Measurements from ENCODE around the gene SYT17. TPM values are rescaled to one million over a fixed set of nuclear protein-coding genes. Genes with fewer than 3 reads are reported as not detected.
A peak's percentile ranks its signal among the peaks of the same experiment; 100 is the strongest.

Gene SYT17
- total RNA-seq, 2 donors from 2014 or later = 0.22 to 1.8 TPM

- TF ChIP-seq CTCF (IDR thresholded peaks at IDR 0.05) = no peak
- Histone ChIP-seq H3K4me3 (no peak overlapping the region), H3K9me3 (no peaks in the 10 kb centered on the region), H3K4me1 (peaks cover 0 to 19% of the 10 kb centered on the region in 2 donors), H3K27me3 (no peaks in the 10 kb centered on the region), H3K27ac (no peak overlapping the region), H3K36me3 (no peaks in the 10 kb centered on the region)
- no peak for DNase-seq (ENCODE audit: low spot score)
Measured at GRCh38 chr16:19164285-19164684, 3.8 kb upstream of the SYT17 start.

- Histone ChIP-seq H3K27me3 (no peaks in the 10 kb centered on the region), H3K4me3 (no peak overlapping the region), H3K36me3 (no peaks in the 10 kb centered on the region), H3K4me1 (peaks cover 0 to 19% of the 10 kb centered on the region in 2 donors), H3K9me3 (no peaks in the 10 kb centered on the region), H3K27ac (no peak overlapping the region)
- DNase-seq (ENCODE audit: low spot score) = no peak
- TF ChIP-seq CTCF (IDR thresholded peaks at IDR 0.05) = no peak
Measured at GRCh38 chr16:19165101-19165500, 2.9 kb upstream of the SYT17 start.

- Histone ChIP-seq H3K27me3 (no peaks in the 10 kb centered on the region), H3K4me1 (peaks cover 0 to 19% of the 10 kb centered on the region in 2 donors), H3K36me3 (no peaks in the 10 kb centered on the region), H3K4me3 (no peak overlapping the region), H3K27ac (no peak overlapping the region), H3K9me3 (no peaks in the 10 kb centered on the region)
- DNase-seq (ENCODE audit: low spot score) = no peak
- no peak for TF ChIP-seq CTCF (IDR thresholded peaks at IDR 0.05)
Measured at GRCh38 chr16:19166500-19166899, 1.5 kb upstream of the SYT17 start.

- Histone ChIP-seq H3K9me3 (no peaks in the 10 kb centered on the region), H3K36me3 (no peaks in the 10 kb centered on the region), H3K27me3 (no peaks in the 10 kb centered on the region), H3K4me1 (peaks cover 0 to 19% of the 10 kb centered on the region in 2 donors), H3K27ac (peak overlapping the region; percentile 33 to 44), H3K4me3 (peak overlapping the region; percentile 30 to 56)
- TF ChIP-seq CTCF (IDR thresholded peaks at IDR 0.05) = no peak
- no peak for DNase-seq (ENCODE audit: low spot score)
Measured at GRCh38 chr16:19168371-19169081, 486 bp downstream of the SYT17 start.

- DNase-seq (ENCODE audit: low spot score) = no peak
- H3K9me3 ChIP-seq = no peaks in the 10 kb centered on the region
- TF ChIP-seq CTCF (IDR thresholded peaks at IDR 0.05) = no peak
- H3K4me3 ChIP-seq = peak overlapping the region in 1 of 2 donors; percentile 56
- H3K4me1 ChIP-seq = peaks cover 0 to 19% of the 10 kb centered on the region in 2 donors
- no peaks in the 10 kb centered on the region for H3K27me3 ChIP-seq
- no peaks in the 10 kb centered on the region for H3K36me3 ChIP-seq
- H3K27ac ChIP-seq = no peak overlapping the region
Measured at GRCh38 chr16:19169082-19169639, 1.1 kb downstream of the SYT17 start.

All from right atrium auricular region (tissue), 2 donors.